ENCODE measurements around the gene PCSK5.
"Not testable (repeated sequence)": the region's sequence is repeated elsewhere in the genome, so short reads cannot be mapped to it uniquely, and the experiment has no call there.

The PCSK5 gene

DNA sequence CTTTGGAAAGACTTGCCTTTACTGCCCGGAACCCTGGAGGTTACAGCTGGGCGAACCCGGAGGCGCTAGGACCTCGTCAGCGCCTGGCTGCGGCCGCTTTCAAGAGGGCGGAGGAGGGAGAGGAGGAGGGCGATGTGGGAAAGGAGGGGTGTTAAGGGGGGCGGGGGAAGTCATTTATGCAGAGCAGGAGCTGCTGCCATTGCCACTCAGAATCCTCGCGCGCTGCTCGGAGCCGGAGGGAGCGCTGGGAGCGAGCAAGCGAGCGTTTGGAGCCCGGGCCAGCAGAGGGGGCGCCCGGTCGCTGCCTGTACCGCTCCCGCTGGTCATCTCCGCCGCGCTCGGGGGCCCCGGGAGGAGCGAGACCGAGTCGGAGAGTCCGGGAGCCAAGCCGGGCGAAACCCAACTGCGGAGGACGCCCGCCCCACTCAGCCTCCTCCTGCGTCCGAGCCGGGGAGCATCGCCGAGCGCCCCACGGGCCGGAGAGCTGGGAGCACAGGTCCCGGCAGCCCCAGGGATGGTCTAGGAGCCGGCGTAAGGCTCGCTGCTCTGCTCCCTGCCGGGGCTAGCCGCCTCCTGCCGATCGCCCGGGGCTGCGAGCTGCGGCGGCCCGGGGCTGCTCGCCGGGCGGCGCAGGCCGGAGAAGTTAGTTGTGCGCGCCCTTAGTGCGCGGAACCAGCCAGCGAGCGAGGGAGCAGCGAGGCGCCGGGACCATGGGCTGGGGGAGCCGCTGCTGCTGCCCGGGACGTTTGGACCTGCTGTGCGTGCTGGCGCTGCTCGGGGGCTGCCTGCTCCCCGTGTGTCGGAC, at the start of gene PCSK5:
Gene PCSK5 (plus strand): TSS at position 202 of the 805 bp plus-strand sequence. CDS start 509 bp downstream, at position 711.
- peak; percentile 68 to 71 for DNase-seq
- TF ChIP-seq POLR2A (IDR thresholded peaks at IDR 0.05; ENCODE audit: low read length) (no peak), GATA1 (IDR thresholded peaks at IDR 0.05; ENCODE audit: low read depth, low read length) (no peak)

DNA sequence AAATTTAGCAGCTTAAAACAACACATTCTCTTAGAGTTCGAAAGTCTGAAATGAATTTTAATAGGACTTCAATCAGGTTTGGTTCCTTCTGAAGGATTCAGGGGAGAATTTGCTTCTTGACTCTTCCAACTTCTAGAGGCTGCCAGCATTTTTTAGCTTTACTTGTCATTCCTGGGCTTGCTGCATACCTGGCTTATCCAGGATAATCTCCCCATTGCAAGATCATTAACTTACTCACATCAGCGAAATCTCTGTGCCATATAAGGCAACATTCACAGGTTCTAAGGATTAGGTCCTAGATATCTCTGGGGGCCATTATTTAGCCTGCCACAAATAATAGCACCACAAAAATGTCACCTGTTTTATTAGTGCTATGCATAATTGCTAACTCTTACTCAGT, 46.2 kb upstream of the PCSK5 start:
- no peak for DNase-seq
- TF ChIP-seq GATA1 (IDR thresholded peaks at IDR 0.05; ENCODE audit: low read depth, low read length) = no peak
- no peak for TF ChIP-seq POLR2A (IDR thresholded peaks at IDR 0.05; ENCODE audit: low read length)

DNA sequence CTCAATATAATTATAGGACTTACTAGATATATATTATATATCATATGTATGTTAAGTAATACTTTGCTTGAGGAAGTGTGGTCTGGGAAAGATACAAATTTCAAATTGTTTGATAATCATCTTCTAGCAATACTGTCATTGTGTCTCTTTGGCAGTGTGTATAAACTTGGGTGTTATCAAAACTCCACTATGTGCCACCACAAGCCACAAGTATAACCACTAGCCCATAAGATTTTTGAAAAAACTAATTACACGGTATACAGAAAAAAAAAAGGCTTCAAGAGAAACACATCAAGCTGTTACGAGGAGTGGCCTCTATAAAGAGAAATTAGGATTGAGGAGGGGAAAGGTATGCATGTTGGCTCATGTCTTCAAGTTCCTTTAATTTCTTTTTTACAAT, 44.7 kb upstream of the PCSK5 start:
- TF ChIP-seq POLR2A (IDR thresholded peaks at IDR 0.05; ENCODE audit: low read length) = no peak
- no peak for TF ChIP-seq GATA1 (IDR thresholded peaks at IDR 0.05; ENCODE audit: low read depth, low read length)
- no peak for DNase-seq

DNA sequence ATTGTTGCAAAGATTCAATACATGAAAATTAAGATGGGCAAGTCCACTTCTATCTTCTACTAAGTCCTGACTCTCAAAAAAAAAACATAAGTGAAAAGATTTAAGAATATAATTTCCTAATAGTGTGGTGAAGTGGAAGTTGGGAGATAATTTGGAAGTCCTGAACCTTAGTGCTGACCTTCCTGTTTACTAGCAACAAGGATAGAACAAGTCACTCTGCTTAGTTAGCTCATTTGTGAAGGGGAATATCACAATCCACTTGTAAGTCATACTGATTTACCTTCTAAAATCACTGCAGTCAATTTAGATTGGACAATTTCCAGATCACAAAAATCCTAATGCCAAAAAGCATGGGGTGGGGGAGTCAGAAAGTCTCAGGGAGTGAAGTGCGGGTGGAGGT, 43.4 kb upstream of the PCSK5 start:
- TF ChIP-seq POLR2A (IDR thresholded peaks at IDR 0.05; ENCODE audit: low read length) = no peak
- TF ChIP-seq GATA1 (IDR thresholded peaks at IDR 0.05; ENCODE audit: low read depth, low read length) = no peak
- no peak for DNase-seq

DNA sequence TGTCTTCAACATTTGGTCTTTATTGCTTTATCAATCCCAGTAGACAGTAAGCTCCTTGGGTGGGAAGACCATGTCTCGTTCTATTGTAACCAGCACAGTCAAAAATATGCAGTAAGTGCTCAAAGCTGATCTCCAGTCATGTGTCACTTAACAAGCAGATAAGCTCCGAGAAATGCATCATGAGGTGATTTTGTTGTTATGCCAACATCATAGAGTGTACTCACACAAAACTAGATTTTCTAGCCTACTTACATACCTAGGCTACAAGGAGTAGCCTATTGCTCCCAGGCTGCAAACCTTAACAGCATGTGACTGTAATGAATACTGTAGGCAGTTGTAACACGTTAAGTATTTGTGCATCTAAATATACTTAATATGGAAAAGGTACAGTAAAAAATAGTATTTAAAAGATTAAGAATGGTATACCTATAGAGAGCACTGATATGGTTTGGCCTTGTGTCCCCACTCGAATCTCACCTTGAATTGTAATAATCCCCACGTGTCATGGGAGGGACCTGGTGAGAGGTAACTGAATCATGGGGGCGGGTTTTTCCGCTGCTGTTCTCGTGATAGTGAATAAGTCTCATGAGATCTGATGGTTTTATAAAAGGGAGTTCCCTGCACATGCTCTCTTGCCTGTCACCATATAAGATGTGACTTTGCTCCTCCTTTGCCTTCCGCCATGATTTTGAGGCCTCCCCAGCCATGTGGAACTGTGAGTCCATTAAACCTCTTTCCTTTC, 39.8 kb upstream of the PCSK5 start:
- DNase-seq = no peak
- TF ChIP-seq GATA1 (IDR thresholded peaks at IDR 0.05; ENCODE audit: low read depth, low read length) (no peak), POLR2A (IDR thresholded peaks at IDR 0.05; ENCODE audit: low read length) (no peak)

DNA sequence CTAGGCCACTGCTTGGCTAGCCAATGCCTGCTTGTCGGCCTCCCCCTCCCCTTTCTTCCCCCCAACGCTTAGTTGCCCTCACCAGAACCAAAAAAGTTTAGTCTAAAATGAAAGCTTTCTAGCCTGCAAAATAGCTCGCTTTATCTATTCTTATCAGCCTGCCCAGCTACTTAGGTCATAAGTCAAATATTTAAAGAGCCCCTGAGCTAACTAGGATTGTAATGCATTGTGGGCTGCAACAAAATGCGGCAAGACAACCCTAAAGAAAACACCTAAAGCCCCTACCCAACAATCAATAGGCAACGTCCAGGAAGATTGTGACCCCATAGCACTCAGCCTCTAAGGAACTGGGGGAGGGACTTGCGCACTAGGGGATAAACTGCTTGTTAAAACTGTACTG, 38.6 kb upstream of the PCSK5 start:
- DNase-seq = peak in 1 of 2 experiments; percentile 5
- TF ChIP-seq POLR2A (IDR thresholded peaks at IDR 0.05; ENCODE audit: low read length) = no peak
- no peak for TF ChIP-seq GATA1 (IDR thresholded peaks at IDR 0.05; ENCODE audit: low read depth, low read length)

DNA sequence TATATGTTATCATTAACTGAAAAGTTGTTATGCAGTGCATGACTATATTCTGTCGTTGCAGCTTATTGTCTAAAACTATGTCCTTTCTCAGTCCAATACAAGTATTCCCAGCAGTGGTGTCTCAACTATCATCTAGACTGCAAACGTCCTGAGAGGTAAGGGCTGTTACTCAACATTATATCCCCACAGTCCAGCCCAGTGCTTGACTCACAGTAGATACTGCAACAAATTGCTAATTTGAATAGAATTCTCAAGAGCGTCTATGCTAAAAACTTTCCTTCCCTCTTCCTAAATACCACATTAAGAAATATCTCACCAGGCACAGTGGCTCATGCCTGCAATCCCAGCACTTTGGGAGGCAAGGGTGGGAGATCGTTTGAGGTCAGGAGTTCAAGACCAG, 37.7 kb upstream of the PCSK5 start:
- TF ChIP-seq POLR2A (IDR thresholded peaks at IDR 0.05; ENCODE audit: low read length) = no peak
- TF ChIP-seq GATA1 (IDR thresholded peaks at IDR 0.05; ENCODE audit: low read depth, low read length) = no peak
- DNase-seq = no peak

DNA sequence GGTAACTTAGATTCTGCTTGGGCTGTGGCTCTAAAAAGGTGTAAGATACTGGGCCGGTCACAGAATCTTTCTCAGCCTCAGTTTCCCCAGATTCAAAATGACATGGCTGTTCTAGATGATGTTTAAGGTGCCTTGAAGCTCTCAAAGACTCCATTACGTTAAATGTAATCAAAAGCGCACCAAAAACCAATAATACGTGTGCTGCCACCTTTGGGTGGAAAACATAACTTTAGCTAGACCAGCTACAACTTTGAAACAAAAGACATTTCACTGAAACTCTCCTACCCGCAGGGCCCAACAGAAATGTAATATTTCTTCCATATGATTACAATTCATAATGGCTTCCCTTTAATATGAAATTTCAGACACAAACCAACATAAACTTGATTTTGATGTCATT, 35.0 kb upstream of the PCSK5 start:
- peak in 1 of 2 experiments; percentile 1 for DNase-seq
- no peak for TF ChIP-seq POLR2A (IDR thresholded peaks at IDR 0.05; ENCODE audit: low read length)
- no peak for TF ChIP-seq GATA1 (IDR thresholded peaks at IDR 0.05; ENCODE audit: low read depth, low read length)

DNA sequence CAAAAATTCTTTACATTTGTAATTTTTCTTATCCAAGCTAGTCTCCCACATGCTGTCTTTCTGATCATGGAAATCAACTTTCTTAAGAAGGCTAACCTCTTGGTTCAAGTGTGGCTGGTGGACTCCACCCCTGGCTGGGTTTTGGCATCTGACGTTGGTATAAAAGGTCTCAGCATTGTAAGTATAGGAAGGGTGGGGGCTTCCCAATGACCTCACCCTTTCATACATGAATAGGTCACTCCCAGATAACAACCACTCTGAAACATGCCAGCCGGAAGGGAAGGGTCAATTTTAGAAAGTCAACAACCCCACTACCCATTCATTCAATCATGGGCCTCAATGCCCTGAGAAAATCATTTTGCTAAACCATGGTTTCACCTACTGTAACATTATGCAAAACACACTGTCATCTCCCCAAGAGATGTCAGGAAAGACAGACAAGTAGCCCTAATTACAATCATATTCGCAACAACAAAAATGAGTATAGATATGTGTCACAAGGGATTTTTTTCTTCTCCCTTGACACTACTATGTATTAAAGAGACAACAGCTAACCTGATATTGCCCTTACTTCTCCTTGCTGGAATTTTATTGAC, 31.9 kb upstream of the PCSK5 start:
- no peak for DNase-seq
- no peak for TF ChIP-seq GATA1 (IDR thresholded peaks at IDR 0.05; ENCODE audit: low read depth, low read length)
- no peak for TF ChIP-seq POLR2A (IDR thresholded peaks at IDR 0.05; ENCODE audit: low read length)

DNA sequence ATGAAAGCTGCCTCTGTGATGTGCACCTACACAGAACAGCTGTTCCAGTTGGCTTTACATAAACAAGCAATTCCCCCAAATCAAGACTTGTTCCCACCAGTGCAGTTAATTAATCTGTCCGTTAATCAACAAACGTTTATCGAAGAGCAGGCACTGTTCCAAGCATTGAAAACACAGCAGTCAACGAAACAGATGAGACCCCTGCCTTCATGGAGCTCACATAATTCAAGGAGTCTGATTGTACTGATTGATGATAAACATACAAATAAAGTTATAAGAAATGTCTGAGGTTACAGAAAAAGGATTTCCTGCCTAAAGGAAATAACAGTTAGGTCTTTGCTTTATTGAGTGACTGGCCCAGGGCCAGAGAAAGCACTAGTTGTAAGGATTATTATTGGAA, 26.2 kb upstream of the PCSK5 start:
- DNase-seq = no peak
- TF ChIP-seq GATA1 (IDR thresholded peaks at IDR 0.05; ENCODE audit: low read depth, low read length) (no peak), POLR2A (IDR thresholded peaks at IDR 0.05; ENCODE audit: low read length) (no peak)

DNA sequence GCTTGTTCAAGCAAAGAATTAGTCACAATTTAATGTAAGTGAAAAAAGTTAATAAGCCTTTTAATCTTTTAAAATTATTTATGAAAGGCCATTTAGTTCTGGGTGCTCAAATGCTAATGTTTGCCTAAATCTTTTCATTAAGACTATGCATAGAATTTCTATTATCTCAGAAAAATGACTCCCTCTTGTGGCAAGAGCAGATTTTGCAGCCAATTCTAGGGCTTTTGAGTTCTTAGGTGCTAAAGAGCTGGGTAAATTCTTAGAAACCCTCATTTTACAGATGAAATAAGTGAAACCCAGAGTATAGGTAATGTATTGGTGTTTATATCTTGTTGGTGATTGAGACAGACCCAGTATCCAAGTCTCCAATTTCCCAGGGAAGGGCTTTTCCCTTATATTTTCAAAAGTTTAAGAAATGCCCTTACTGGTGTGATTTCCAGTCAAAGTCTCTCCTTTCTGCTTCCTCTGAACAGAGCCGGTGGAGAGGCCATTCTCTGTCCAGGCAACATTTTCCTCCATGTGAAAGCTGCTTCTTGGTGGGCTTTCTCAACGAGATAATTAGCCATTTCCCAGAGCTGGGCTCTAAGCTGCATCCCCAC, 24.1 kb upstream of the PCSK5 start:
- peak; percentile 19 to 56 for DNase-seq
- TF ChIP-seq POLR2A (IDR thresholded peaks at IDR 0.05; ENCODE audit: low read length) (no peak), GATA1 (IDR thresholded peaks at IDR 0.05; ENCODE audit: low read depth, low read length) (no peak)

DNA sequence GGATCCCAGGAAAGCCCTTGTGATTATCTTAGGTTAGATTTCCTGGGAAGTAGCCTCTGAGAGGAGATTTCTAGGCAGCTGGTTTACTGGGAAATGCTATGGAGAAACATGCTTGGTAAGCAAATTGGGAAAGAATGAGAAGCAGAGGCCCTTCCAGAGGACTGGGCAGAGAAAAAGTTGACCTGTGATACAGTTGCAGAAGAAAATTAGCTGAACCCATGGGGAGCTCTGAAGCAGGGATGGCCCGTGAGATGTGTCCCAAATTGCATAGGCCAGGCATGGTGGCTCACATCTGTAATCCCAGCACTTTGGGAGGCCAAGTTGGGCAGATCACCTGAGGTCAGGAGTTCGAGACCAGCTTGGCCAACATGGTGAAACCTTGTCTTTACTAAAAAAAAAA, 21.9 kb upstream of the PCSK5 start:
- not testable (repeated sequence) for DNase-seq

DNA sequence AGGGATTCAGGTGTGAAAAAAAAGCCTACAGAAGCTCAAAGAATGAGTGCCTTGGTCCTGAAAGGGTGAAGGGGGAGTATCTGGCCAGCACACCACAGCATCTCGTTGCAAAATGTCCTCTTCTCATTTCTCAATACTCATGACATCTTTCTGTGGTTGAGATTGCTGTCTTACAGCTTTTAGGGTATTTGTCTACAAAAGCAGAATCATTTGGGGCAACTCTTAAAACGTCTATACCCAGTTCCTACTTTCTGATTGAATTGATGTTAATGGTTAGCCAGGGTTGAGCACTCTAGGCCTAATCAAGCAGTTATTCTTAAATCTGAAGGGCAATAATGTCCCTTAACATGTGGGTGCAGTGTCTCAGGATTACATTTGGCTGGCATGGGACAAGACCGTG, 21.2 kb upstream of the PCSK5 start:
- TF ChIP-seq POLR2A (IDR thresholded peaks at IDR 0.05; ENCODE audit: low read length) (no peak), GATA1 (IDR thresholded peaks at IDR 0.05; ENCODE audit: low read depth, low read length) (no peak)
- DNase-seq = no peak

DNA sequence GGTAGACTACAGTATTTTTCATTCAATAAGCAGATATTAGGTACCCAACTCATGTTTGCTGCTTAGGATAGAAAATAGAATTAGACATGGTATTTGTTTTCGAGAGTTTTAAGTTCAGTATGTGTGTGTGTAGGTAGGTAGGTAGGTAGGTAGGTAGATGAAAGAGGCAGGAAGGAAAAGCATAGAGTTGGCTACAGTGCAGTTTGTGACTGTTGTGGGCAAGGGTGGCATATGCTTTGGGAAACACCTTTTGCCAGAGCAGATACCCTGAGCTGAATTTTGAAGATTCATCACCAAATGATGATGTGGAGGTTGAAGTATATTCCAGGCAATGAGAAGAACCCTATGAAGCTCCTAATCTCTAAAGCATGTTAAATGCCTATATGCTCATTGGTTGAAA, 20.0 kb upstream of the PCSK5 start:
- DNase-seq = no peak
- TF ChIP-seq GATA1 (IDR thresholded peaks at IDR 0.05; ENCODE audit: low read depth, low read length) (no peak), POLR2A (IDR thresholded peaks at IDR 0.05; ENCODE audit: low read length) (no peak)
